KOPT-K1 (cell line): Measurements from ENCODE around the gene SHROOM4.

Source experiments
- H3K27ac ChIP-seq: fragments of 200-600 bp; sonication (generic); 2 replicates; pipeline ENCODE4 v1.5.1; 2016; ENCODE audit warnings: antibody characterized with exemption, mild to moderate bottlenecking, low read depth, low read length; ENCODE audit not compliant: poor library complexity, severe bottlenecking
- H3K36me3 ChIP-seq: fragments of 200-600 bp; sonication (generic); 2 replicates; pipeline ENCODE4 v1.5.1; 2017; ENCODE audit warnings: antibody characterized with exemption, mild to moderate bottlenecking, low read length, moderate library complexity; ENCODE audit not compliant: insufficient read depth
- H3K9me3 ChIP-seq: fragments of 200-600 bp; sonication (generic); 2 replicates; pipeline ENCODE4 v1.5.1; 2017; ENCODE audit warnings: antibody characterized with exemption, low read length, mild to moderate bottlenecking; ENCODE audit not compliant: insufficient read depth, poor library complexity, severe bottlenecking

SHROOM4 gene

GRCh38 chrX:50627696-50628095, 186.3 kb downstream of the SHROOM4 start:
- H3K27ac ChIP-seq: no peak overlapping the region
- H3K9me3 ChIP-seq: no peaks in the 10 kb centered on the region
- no peaks in the 10 kb centered on the region for H3K36me3 ChIP-seq

DNA sequence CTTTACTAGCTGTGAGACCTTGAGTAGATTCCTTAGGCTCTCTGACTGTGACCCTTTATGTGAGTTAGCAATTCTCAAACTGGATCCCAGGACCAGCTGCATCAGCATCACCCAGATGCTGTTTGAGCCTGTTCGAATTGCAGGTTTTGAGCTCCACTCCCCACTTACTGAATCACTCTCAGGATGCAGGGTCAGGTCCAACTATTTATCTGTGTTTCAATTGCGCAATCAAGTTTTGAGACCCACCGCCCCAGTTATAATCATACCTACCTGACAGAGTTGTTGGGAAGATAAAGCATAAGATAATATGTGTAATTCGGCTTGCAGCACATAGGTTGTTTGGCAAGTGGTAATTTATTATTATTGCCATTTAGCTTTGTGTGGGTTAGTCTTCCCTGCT, 187.6 kb downstream of the SHROOM4 start:
- no peak overlapping the region for H3K27ac ChIP-seq
- no peaks in the 10 kb centered on the region for H3K36me3 ChIP-seq

GRCh38 chrX:50622751-50623150, 191.2 kb downstream of the SHROOM4 start:
- no peak overlapping the region for H3K27ac ChIP-seq
- no peaks in the 10 kb centered on the region for H3K36me3 ChIP-seq
- no peaks in the 10 kb centered on the region for H3K9me3 ChIP-seq

More for the DNA sequence above, 187.6 kb downstream of the SHROOM4 start:
- no peaks in the 10 kb centered on the region for H3K9me3 ChIP-seq

- H3K9me3 ChIP-seq: no peaks in the 10 kb centered on the region
- no peaks in the 10 kb centered on the region for H3K36me3 ChIP-seq
- H3K27ac ChIP-seq: no peak overlapping the region
These were observed 195.0 kb downstream of the SHROOM4 start for GRCh38 chrX:50618788-50619558.

- Histone ChIP-seq H3K27ac (no peak overlapping the region), H3K9me3 (no peaks in the 10 kb centered on the region), H3K36me3 (no peaks in the 10 kb centered on the region)
These were observed 196.8 kb downstream of the SHROOM4 start for GRCh38 chrX:50617183-50617582.

DNA sequence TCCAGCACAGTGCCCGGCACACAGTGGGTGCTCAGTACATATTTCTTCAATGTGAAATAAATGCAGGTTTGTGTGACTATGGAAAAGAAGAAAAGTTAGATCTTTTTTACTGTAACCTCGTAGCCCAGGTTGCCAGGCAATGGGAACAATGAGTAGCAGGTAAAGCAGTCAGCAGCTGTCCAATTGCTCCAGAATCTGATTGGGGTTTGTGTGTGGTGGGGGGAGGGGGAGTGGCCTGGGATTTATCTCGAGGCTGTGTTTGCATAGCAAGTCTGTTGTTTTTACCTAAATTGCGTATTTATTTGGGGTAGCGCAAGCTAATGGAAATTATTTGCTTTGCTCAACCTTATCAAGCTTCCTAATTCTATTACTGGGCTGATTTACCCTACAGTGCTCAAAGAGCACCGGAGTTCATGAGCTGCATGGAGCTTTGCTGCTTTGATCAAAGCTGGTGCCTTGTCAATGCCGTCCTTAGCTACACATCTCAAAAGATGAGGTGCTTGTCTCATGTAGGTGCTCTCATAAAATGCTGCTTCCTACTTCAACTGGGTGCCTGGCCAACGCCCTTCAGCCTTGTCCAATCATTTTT, 198.3 kb downstream of the SHROOM4 start:
- H3K9me3 ChIP-seq: no peaks in the 10 kb centered on the region
- no peaks in the 10 kb centered on the region for H3K36me3 ChIP-seq
- H3K27ac ChIP-seq: no peak overlapping the region

GRCh38 chrX:50614460-50614859, 199.5 kb downstream of the SHROOM4 start:
- Histone ChIP-seq H3K36me3 (no peaks in the 10 kb centered on the region), H3K27ac (no peak overlapping the region), H3K9me3 (no peaks in the 10 kb centered on the region)

GRCh38 chrX:50613846-50614245, 200.1 kb downstream of the SHROOM4 start:
- H3K27ac ChIP-seq: no peak overlapping the region
- H3K36me3 ChIP-seq: no peaks in the 10 kb centered on the region
- H3K9me3 ChIP-seq: no peaks in the 10 kb centered on the region

GRCh38 chrX:50609796-50610195, 204.2 kb downstream of the SHROOM4 start:
- H3K36me3 ChIP-seq: no peaks in the 10 kb centered on the region
- H3K9me3 ChIP-seq: no peaks in the 10 kb centered on the region
- H3K27ac ChIP-seq: no peak overlapping the region

- no peaks in the 10 kb centered on the region for H3K36me3 ChIP-seq
- H3K27ac ChIP-seq: no peak overlapping the region
- no peaks in the 10 kb centered on the region for H3K9me3 ChIP-seq
These were observed 207.6 kb downstream of the SHROOM4 start for GRCh38 chrX:50606300-50606950.

- H3K27ac ChIP-seq: no peak overlapping the region
These were observed 217.9 kb downstream of the SHROOM4 start for GRCh38 chrX:50596056-50596455.

GRCh38 chrX:50594788-50595187, 219.2 kb downstream of the SHROOM4 start:
- H3K9me3 ChIP-seq: no peaks in the 10 kb centered on the region
- no peaks in the 10 kb centered on the region for H3K36me3 ChIP-seq
- no peak overlapping the region for H3K27ac ChIP-seq

More at GRCh38 chrX:50596056-50596455, 217.9 kb downstream of the SHROOM4 start:
- Histone ChIP-seq H3K9me3 (no peaks in the 10 kb centered on the region), H3K36me3 (no peaks in the 10 kb centered on the region)

GRCh38 chrX:50586980-50587379, 227.0 kb downstream of the SHROOM4 start:
- Histone ChIP-seq H3K27ac (no peak overlapping the region), H3K9me3 (no peaks in the 10 kb centered on the region), H3K36me3 (no peaks in the 10 kb centered on the region)

GRCh38 chrX:50586407-50586806, 227.6 kb downstream of the SHROOM4 start:
- Histone ChIP-seq H3K27ac (no peak overlapping the region), H3K9me3 (no peaks in the 10 kb centered on the region), H3K36me3 (no peaks in the 10 kb centered on the region)

DNA sequence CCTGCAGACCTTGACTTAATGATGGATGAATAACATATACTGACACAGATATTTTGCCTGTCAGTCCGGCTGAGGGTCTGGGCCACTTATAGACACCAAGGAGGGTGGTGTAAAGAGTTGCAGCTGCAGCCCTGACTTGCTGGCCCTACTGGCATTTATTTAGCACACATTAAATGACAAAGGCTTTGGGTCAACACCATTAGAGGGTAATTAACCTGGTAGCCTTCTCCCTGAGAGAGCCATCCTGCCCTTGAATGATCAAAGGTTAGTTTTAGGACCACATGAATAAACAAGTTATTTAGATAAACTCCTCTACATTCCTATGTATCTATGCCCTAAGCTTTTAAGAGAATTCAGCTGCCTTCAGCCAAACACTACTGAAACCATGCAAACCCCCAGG, 232.6 kb downstream of the SHROOM4 start:
- Histone ChIP-seq H3K9me3 (no peaks in the 10 kb centered on the region), H3K36me3 (no peaks in the 10 kb centered on the region), H3K27ac (no peak overlapping the region)
